OCI-LY7 (cell line): ENCODE measurements around the gene PIERCE2. TPM values are rescaled to one million over a fixed set of nuclear protein-coding genes. Genes with fewer than 3 reads are reported as not detected.

Source experiments
- BruUV-seq: library from RNA; stranded (reverse); fragments of 400-500 nt; replicated peaks from 2 replicates; lab custom pipeline; 2021; lab: Mats Ljungman, UMichigan
- CTCF ChIA-PET: fragments of 300-600 bp; sonication (Branson Sonifier 250); formaldehyde crosslinking; loops from one replicate; lab custom pipeline; 2022; ENCODE audit warnings: antibody characterized with exemption; ENCODE audit not compliant: unreplicated experiment; lab: Charles Lee
- POLR2A ChIA-PET: fragments of 300-600 bp; sonication (Branson Sonifier 250); formaldehyde crosslinking; loops from one replicate; lab custom pipeline; 2022; ENCODE audit warnings: antibody characterized with exemption; lab: Charles Lee
- DNase-seq: peaks from one replicate; pipeline ENCODE4 v3.0.0-alpha.2; 2015; ENCODE audit warnings: low spot score
- H2AFZ ChIP-seq: fragments of 200-600 bp; sonication (generic), shearing (Covaris generic); 2 replicates; pipeline ENCODE4 v1.6.1; 2014; ENCODE audit warnings: mild to moderate bottlenecking, antibody characterized with exemption, low read length, moderate library complexity
- H3K27ac ChIP-seq: fragments of 200-600 bp; sonication (generic); 2 replicates; pipeline ENCODE4 v1.5.1; 2014; ENCODE audit warnings: mixed run types, low read depth, mild to moderate bottlenecking, moderate library complexity, low read length, inconsistent platforms; ENCODE audit not compliant: poor library complexity, severe bottlenecking
- H3K36me3 ChIP-seq: fragments of 200-600 bp; sonication (generic); 2 replicates; pipeline ENCODE4 v1.6.1; 2014; ENCODE audit warnings: mild to moderate bottlenecking, antibody characterized with exemption, low read length, moderate library complexity, mixed read lengths; ENCODE audit not compliant: insufficient read depth
- H3K4me1 ChIP-seq: fragments of 200-600 bp; sonication (generic); 2 replicates; pipeline ENCODE4 v1.5.1; 2014; ENCODE audit warnings: mild to moderate bottlenecking, low read length; ENCODE audit not compliant: insufficient read depth, poor library complexity, severe bottlenecking
- H3K4me2 ChIP-seq: fragments of 200-600 bp; sonication (generic); 2 replicates; pipeline ENCODE4 v1.6.1; 2014; ENCODE audit warnings: mild to moderate bottlenecking, low read length
- H3K4me3 ChIP-seq: fragments of 200-600 bp; sonication (generic); 2 replicates; pipeline ENCODE4 v1.5.1; 2014; ENCODE audit warnings: mild to moderate bottlenecking, low read depth, low read length; ENCODE audit not compliant: poor library complexity, severe bottlenecking
- H3K79me2 ChIP-seq: fragments of 200-600 bp; sonication (generic); 2 replicates; pipeline ENCODE4 v1.6.1; 2016; ENCODE audit warnings: low read depth, mild to moderate bottlenecking, low read length, moderate library complexity, mixed read lengths; ENCODE audit not compliant: insufficient read depth
- H3K9me2 ChIP-seq: fragments of 200-600 bp; sonication (generic); 2 replicates; pipeline ENCODE4 v1.6.1; 2016; ENCODE audit warnings: mild to moderate bottlenecking, low read length, mixed read lengths; ENCODE audit not compliant: insufficient read depth
- H3K9me3 ChIP-seq: fragments of 200-600 bp; sonication (generic); 2 replicates; pipeline ENCODE4 v1.6.1; 2014; ENCODE audit warnings: mild to moderate bottlenecking, mixed run types, low read length, mixed read lengths
- H4K20me1 ChIP-seq: fragments of 200-600 bp; sonication (generic); 2 replicates; pipeline ENCODE4 v1.6.1; 2014; ENCODE audit warnings: mild to moderate bottlenecking, antibody characterized with exemption, low read length, moderate library complexity, mixed read lengths; ENCODE audit not compliant: insufficient read depth
- EZH2phosphoT487 ChIP-seq: fragments of 200-600 bp; sonication (generic); IDR thresholded peaks from 2 replicates; pipeline ENCODE4 v1.6.1; 2018; ENCODE audit warnings: low read depth, borderline replicate concordance, mild to moderate bottlenecking, mixed run types, antibody characterized with exemption, low read length, moderate library complexity, mixed read lengths
- intact Hi-C: fragments of 100-400 bp; cut with micrococcal nuclease; formaldehyde crosslinking; loops from one replicate; pipeline ENCODE4 v1.10.0; 2022; ENCODE audit not compliant: unreplicated experiment
- total RNA-seq, 2 experiments: library from RNA; depleted of rRNA in 1 of 2; stranded (reverse); fragments of >200 nt in 1 of 2; shearing (Covaris generic) in 1 of 2; gene quantifications; 2 replicates each; pipeline ENCODE4 v1.2.3, GENCODE V29; 2014 to 2022
- TF ChIP-seq, protein P1 (sequence below): fragments of 200-600 bp; sonication (generic); conservative IDR thresholded peaks from 2 replicates; pipeline ENCODE4 v1.5.1; 2014; ENCODE audit warnings: mild to moderate bottlenecking, antibody characterized with exemption, low read length, moderate library complexity, mixed read lengths

PIERCE2 gene
- total RNA-seq, 2 experiments from 2014 or later: 1.3 to 2.1 TPM

DNA sequence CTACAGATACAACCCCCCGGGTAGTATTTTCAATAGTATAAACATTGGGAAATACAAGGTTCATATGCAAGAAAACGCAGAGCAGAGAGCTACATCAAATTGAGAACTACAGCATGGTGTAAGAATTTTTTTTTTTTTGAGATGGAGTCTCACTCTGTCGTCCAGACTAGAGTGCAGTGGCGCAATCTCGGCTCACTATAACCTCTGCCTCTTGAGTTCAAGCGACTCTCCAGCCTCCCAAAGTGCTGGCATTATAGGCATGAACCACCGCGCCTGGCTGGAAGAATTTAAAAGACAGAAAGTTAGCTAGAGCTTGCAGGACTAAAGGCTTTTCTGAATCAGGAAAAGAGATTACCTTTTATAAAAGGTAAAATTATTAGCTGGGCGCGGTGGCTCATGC lies 47.2 kb upstream of the PIERCE2 start:
- intact Hi-C loops: no loop called here
- ChIA-PET POLR2A (interaction anchor here (0.6 kb wide), 1 partner anchor 15 kb away, joined by 3 read pairs; no protein-coding TSS in a partner anchor), CTCF (no interaction called here)
- Histone ChIP-seq H3K4me1 (no peaks in the 10 kb centered on the region), H4K20me1 (no peaks in the 10 kb centered on the region), H3K36me3 (peaks cover 13% of the 10 kb centered on the region; the same call in 1 of the 2 replicates), H3K27ac (no peak overlapping the region), H2AFZ (no peak overlapping the region), H3K4me2 (no peak overlapping the region), H3K9me3 (no peaks in the 10 kb centered on the region), H3K9me2 (no peaks in the 10 kb centered on the region), H3K79me2 (no peaks in the 10 kb centered on the region), H3K4me3 (no peak overlapping the region)
- DNase-seq: no peak
- BruUV-seq: no TSS peak
- TF ChIP-seq, protein P1, sequence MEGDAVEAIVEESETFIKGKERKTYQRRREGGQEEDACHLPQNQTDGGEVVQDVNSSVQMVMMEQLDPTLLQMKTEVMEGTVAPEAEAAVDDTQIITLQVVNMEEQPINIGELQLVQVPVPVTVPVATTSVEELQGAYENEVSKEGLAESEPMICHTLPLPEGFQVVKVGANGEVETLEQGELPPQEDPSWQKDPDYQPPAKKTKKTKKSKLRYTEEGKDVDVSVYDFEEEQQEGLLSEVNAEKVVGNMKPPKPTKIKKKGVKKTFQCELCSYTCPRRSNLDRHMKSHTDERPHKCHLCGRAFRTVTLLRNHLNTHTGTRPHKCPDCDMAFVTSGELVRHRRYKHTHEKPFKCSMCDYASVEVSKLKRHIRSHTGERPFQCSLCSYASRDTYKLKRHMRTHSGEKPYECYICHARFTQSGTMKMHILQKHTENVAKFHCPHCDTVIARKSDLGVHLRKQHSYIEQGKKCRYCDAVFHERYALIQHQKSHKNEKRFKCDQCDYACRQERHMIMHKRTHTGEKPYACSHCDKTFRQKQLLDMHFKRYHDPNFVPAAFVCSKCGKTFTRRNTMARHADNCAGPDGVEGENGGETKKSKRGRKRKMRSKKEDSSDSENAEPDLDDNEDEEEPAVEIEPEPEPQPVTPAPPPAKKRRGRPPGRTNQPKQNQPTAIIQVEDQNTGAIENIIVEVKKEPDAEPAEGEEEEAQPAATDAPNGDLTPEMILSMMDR: no peak
- TF ChIP-seq EZH2phosphoT487: no peak

DNA sequence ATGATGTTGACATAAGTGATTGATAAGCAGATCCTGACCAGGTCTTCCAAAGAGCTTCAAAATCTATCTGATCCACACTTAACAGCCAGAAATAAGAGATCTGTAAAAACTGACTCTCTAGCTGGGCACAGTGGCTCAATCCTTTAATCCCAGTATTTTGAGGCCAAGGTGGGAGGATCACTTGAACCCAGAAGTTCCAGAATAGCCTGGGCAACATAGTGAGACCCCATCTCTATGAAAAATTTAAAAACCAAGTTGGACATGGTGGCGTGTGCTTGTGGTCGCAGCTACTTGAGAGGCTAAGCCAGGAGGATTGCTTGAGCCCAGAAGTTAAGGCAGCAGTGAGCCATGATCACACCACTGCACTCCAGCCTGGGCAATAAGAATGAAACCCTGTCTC lies 45.7 kb upstream of the PIERCE2 start:
- Histone ChIP-seq H3K4me2 (no peak overlapping the region), H2AFZ (no peak overlapping the region), H3K4me3 (no peak overlapping the region), H3K9me2 (no peaks in the 10 kb centered on the region), H3K27ac (no peak overlapping the region), H3K9me3 (no peaks in the 10 kb centered on the region), H4K20me1 (no peaks in the 10 kb centered on the region), H3K4me1 (no peaks in the 10 kb centered on the region), H3K79me2 (no peaks in the 10 kb centered on the region), H3K36me3 (peaks cover 4% of the 10 kb centered on the region; the same call in 1 of the 2 replicates)
- no peak for DNase-seq
- intact Hi-C loops: no loop called here
- ChIA-PET POLR2A (no interaction called here), CTCF (no interaction called here)
- BruUV-seq: no TSS peak
- TF ChIP-seq EZH2phosphoT487: no peak
- TF ChIP-seq, protein P1: no peak

DNA sequence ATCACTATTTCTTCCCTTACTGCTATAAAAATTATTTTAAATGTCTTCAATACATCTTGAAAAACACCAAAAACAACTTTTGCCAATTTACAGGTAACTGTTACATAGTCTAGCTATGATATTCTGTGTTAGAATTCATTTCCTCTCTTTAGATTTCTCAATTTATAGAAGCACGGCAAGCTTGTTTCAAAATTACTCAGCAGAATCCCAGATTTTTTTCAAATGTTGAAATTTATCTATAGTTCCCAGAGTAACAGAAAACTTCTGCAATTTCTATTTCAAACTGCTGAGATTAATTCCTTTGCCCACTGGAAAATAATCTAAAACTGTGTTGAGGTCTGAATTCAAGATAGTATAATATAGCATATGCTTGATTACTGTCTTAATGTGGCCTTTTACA lies 41.3 kb upstream of the PIERCE2 start:
- TF ChIP-seq, protein P1: no peak
- no peak for TF ChIP-seq EZH2phosphoT487
- Histone ChIP-seq H3K9me3 (no peaks in the 10 kb centered on the region), H3K4me2 (no peak overlapping the region), H3K79me2 (no peaks in the 10 kb centered on the region), H2AFZ (no peak overlapping the region), H3K4me3 (no peak overlapping the region), H3K9me2 (no peaks in the 10 kb centered on the region), H4K20me1 (no peaks in the 10 kb centered on the region), H3K4me1 (no peaks in the 10 kb centered on the region), H3K27ac (no peak overlapping the region), H3K36me3 (peaks cover 16% of the 10 kb centered on the region; the same call in 1 of the 2 replicates)
- ChIA-PET CTCF (no interaction called here), POLR2A (interaction anchor here (1.1 to 1.3 kb wide), 2 partner anchors 27 to 35 kb away, joined by 3 to 7 read pairs; no protein-coding TSS in a partner anchor)
- intact Hi-C loops: no loop called here
- DNase-seq: no peak
- no TSS peak for BruUV-seq
